ENCODE measurements around the gene C2CD5. TPM values are rescaled to one million over a fixed set of nuclear protein-coding genes. Genes with fewer than 3 reads are reported as not detected.

C2CD5 gene
- total and polyA plus RNA-seq, 2 donors (not counting 1 experiment from before 2014, with no cell fraction given) = 24.6 to 61.7 TPM

DNA sequence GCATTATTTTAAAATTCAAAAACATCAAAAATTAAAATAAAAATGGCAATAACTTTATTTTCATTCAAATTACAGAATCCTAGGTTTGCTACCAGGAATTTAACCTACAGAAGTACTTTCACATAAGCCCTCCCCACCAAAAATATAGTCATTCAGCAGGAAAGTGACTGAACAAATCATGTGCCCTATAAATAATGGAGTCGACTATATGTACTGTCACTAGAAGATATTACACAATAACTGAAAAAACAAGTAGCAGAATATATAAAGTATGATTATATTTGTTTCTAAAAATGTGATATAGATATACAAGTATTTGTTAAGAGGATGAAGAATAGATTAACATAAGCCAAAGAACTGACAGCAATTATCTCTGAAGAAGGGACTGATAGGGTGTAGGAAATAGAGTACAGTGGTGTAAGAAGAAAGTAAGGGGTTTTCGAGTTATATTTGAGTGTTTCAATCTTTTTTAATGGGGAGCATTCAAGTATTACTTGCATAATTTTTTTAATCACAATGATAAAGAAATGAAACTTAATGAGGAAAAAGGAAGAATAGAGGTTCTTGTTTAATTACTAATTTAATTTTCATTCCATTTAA lies 7.9 kb downstream of the C2CD5 start:
- Histone ChIP-seq H3K4me3 (ENCODE audit: control extremely low read depth in 1 of 5, extremely low read depth in 1 of 5, insufficient read depth in 1 of 5, low read depth in 2 of 5, low read length in 4 of 5) (no peak overlapping the region), H3K36me3 (replicated peaks in 1 of 2; ENCODE audit: control extremely low read depth in 1 of 2, control insufficient read depth in 1 of 2, extremely low read depth in 1 of 2, insufficient read depth in 2 of 2, low read length in 1 of 2) (peaks cover 5 to 22% of the 10 kb centered on the region in 2 experiments), H3K9ac (ENCODE audit: low read length) (no peak overlapping the region), H2AFZ (ENCODE audit: insufficient read depth, low read depth, low read length, poor library complexity, severe bottlenecking) (no peak overlapping the region), H4K20me1 (ENCODE audit: control insufficient read depth, insufficient read depth, low read length, poor library complexity, severe bottlenecking) (peaks cover 4% of the 10 kb centered on the region), H3K4me2 (replicated peaks; ENCODE audit: low read depth, low read length, poor library complexity, severe bottlenecking) (no peak overlapping the region), H3K79me2 (ENCODE audit: control insufficient read depth, insufficient read depth, low read length) (peaks cover 92% of the 10 kb centered on the region), H3K9me3 (ENCODE audit: control extremely low read depth in 1 of 3, control insufficient read depth in 2 of 3, insufficient read depth in 1 of 3, low read length in 2 of 3) (peaks cover under 1 to 5% (median 4%) of the 10 kb centered on the region in 3 donors), H3K27me3 (replicated peaks in 1 of 4; ENCODE audit: control extremely low read depth in 1 of 4, control insufficient read depth in 3 of 4, insufficient read depth in 4 of 4, low read length in 3 of 4) (no peaks in the 10 kb centered on the region), H3K4me1 (ENCODE audit: control insufficient read depth in 2 of 2, insufficient read depth in 2 of 2, low read length in 2 of 2) (peaks cover 21 to 33% of the 10 kb centered on the region in 2 donors), H3K27ac (ENCODE audit: low read length in 2 of 2) (no peak overlapping the region)
- ChIA-PET CTCF (no interaction called here), POLR2A (no interaction called here)
- DNase-seq (no peak), ATAC-seq (ENCODE audit: low read depth) (no peak)
- Mint-ChIP-seq H3K27me3 (no peaks in the 10 kb centered on the region), H3K4me1 (peaks cover 37% of the 10 kb centered on the region), H3K9me3 (ENCODE audit: insufficient read depth) (peaks cover 4% of the 10 kb centered on the region), H3K4me3 (no peak overlapping the region), H3K27ac (no peak overlapping the region)
- no CpG with 5 or more reads among the region's 2 CpGs for WGBS (ENCODE audit: insufficient coverage)
- TF ChIP-seq EZH2 (IDR thresholded peaks at IDR 0.05; ENCODE audit: borderline replicate concordance, insufficient read depth, low read depth, low read length, poor library complexity, severe bottlenecking) = no peak
- TF ChIP-seq, protein P1, sequence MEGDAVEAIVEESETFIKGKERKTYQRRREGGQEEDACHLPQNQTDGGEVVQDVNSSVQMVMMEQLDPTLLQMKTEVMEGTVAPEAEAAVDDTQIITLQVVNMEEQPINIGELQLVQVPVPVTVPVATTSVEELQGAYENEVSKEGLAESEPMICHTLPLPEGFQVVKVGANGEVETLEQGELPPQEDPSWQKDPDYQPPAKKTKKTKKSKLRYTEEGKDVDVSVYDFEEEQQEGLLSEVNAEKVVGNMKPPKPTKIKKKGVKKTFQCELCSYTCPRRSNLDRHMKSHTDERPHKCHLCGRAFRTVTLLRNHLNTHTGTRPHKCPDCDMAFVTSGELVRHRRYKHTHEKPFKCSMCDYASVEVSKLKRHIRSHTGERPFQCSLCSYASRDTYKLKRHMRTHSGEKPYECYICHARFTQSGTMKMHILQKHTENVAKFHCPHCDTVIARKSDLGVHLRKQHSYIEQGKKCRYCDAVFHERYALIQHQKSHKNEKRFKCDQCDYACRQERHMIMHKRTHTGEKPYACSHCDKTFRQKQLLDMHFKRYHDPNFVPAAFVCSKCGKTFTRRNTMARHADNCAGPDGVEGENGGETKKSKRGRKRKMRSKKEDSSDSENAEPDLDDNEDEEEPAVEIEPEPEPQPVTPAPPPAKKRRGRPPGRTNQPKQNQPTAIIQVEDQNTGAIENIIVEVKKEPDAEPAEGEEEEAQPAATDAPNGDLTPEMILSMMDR (IDR thresholded peaks at IDR 0.05) = no peak
- intact Hi-C loops (cut with micrococcal nuclease) = no loop called here

DNA sequence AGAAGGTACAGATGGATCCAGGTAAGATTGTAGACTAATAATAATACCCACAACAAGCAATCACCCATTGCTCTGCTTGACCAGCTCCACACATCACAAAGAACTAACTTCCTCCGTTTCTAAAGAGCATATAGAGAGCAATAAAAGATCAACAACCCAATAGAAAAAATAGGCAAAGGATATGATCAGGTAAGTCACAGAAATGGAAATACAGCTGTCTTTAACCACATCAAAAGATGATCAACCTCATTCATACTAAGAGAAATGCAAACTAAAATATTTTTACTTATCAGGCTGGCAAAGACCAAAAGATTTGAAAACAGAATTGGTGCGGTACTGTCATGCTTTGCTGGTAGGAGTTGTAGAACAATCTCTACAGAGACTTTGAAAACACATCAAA lies 8.9 kb downstream of the C2CD5 start:
- ChIA-PET CTCF (no interaction called here), POLR2A (interaction anchor here (0.6 kb wide), 1 partner anchor 134 kb away, joined by 3 read pairs; no protein-coding TSS in a partner anchor)
- Histone ChIP-seq H3K79me2 (ENCODE audit: control insufficient read depth, insufficient read depth, low read length) (peaks cover 90% of the 10 kb centered on the region), H4K20me1 (ENCODE audit: control insufficient read depth, insufficient read depth, low read length, poor library complexity, severe bottlenecking) (peaks cover 4% of the 10 kb centered on the region), H3K27ac (ENCODE audit: low read length in 2 of 2) (no peak overlapping the region), H3K4me1 (ENCODE audit: control insufficient read depth in 2 of 2, insufficient read depth in 2 of 2, low read length in 2 of 2) (peaks cover 17 to 27% of the 10 kb centered on the region in 2 donors), H3K4me2 (replicated peaks; ENCODE audit: low read depth, low read length, poor library complexity, severe bottlenecking) (no peak overlapping the region), H3K27me3 (replicated peaks in 1 of 4; ENCODE audit: control extremely low read depth in 1 of 4, control insufficient read depth in 3 of 4, insufficient read depth in 4 of 4, low read length in 3 of 4) (no peaks in the 10 kb centered on the region), H2AFZ (ENCODE audit: insufficient read depth, low read depth, low read length, poor library complexity, severe bottlenecking) (no peak overlapping the region), H3K36me3 (replicated peaks in 1 of 2; ENCODE audit: control extremely low read depth in 1 of 2, control insufficient read depth in 1 of 2, extremely low read depth in 1 of 2, insufficient read depth in 2 of 2, low read length in 1 of 2) (peaks cover 5 to 30% of the 10 kb centered on the region in 2 experiments), H3K9me3 (ENCODE audit: control extremely low read depth in 1 of 3, control insufficient read depth in 2 of 3, insufficient read depth in 1 of 3, low read length in 2 of 3) (peaks cover 1 to 8% (median 4%) of the 10 kb centered on the region in 3 donors), H3K4me3 (ENCODE audit: control extremely low read depth in 1 of 5, extremely low read depth in 1 of 5, insufficient read depth in 1 of 5, low read depth in 2 of 5, low read length in 4 of 5) (no peak overlapping the region), H3K9ac (ENCODE audit: low read length) (no peak overlapping the region)
- H3K27ac Mint-ChIP-seq = no peak overlapping the region
- no peak for TF ChIP-seq EZH2 (IDR thresholded peaks at IDR 0.05; ENCODE audit: borderline replicate concordance, insufficient read depth, low read depth, low read length, poor library complexity, severe bottlenecking)
- TF ChIP-seq, protein P1 (IDR thresholded peaks at IDR 0.05) = no peak
- H3K4me1 Mint-ChIP-seq = peaks cover 31% of the 10 kb centered on the region
- H3K27me3 Mint-ChIP-seq = no peaks in the 10 kb centered on the region
- no CpG with 5 or more reads among the region's 2 CpGs for WGBS (ENCODE audit: insufficient coverage)
- H3K4me3 Mint-ChIP-seq = no peak overlapping the region
- peaks cover 4% of the 10 kb centered on the region for H3K9me3 Mint-ChIP-seq (ENCODE audit: insufficient read depth)
- no peak for ATAC-seq (ENCODE audit: low read depth)
- intact Hi-C loops (cut with micrococcal nuclease) = no loop called here
- no peak for DNase-seq

Data from B cell (primary cell).